Effector memory CD8-positive, alpha-beta T cell (primary cell): Measurements from ENCODE around the gene HRK.

Source experiments
- ATAC-seq: fragments of 150-1000 bp; cut with Tn5 transposase; replicated peaks from 2 replicates; pipeline ENCODE4 v1.10.0; 2021; ENCODE audit warnings: mild to moderate bottlenecking, moderate library complexity
- DNase-seq, 3 experiments: peaks; one replicate each; pipeline ENCODE4 v3.0.0; 2021
- H3K27ac Mint-ChIP-seq, 2 donors: one replicate each; pipeline ENCODE4 v1.8.0; 2022; ENCODE audit warnings: mild to moderate bottlenecking in 2 of 2, mixed read lengths in 2 of 2, moderate library complexity in 2 of 2
- H3K27me3 Mint-ChIP-seq, 2 donors: one replicate each; pipeline ENCODE4 v1.8.0; 2022; ENCODE audit warnings: mixed read lengths in 2 of 2
- H3K36me3 Mint-ChIP-seq: one replicate; pipeline ENCODE4 v1.8.0; 2022; ENCODE audit warnings: mild to moderate bottlenecking, moderate library complexity, mixed read lengths; ENCODE audit not compliant: insufficient read depth
- H3K4me1 Mint-ChIP-seq, 2 donors: one replicate each; pipeline ENCODE4 v1.8.0; 2022; ENCODE audit warnings: low read depth in 2 of 2, mixed read lengths in 2 of 2
- H3K4me3 Mint-ChIP-seq, 2 donors: one replicate each; pipeline ENCODE4 v1.8.0; 2022; ENCODE audit warnings: mild to moderate bottlenecking in 2 of 2, mixed read lengths in 2 of 2, moderate library complexity in 2 of 2
- H3K9me3 Mint-ChIP-seq, 2 donors: one replicate each; pipeline ENCODE4 v1.8.0; 2022; ENCODE audit warnings: mixed read lengths in 2 of 2

The HRK gene

DNA sequence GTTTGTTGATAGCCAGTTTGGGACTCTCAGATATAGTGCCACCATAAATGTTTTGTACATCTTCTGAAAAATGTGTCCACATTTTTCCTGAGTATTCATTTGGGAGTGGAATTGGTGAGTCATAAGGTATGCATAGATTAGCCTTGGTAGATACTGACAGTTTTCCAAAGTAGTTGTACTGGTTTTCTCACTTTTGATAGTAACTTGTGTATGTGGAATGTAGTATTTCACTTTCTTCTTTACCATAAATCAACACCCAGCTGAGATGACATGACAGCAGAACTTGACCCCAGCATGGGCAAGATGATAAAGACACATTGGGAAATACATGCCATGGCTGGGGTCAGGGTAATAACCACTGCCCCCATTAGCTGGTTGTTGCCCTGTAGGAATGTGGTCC is 34.9 kb upstream of the HRK start:
- Mint-ChIP-seq H3K9me3 (no peaks in the 10 kb centered on the region), H3K36me3 (peaks cover 15% of the 10 kb centered on the region), H3K27ac (peak overlapping the region; percentile 57 to 88), H3K27me3 (no peaks in the 10 kb centered on the region), H3K4me3 (peak overlapping the region; percentile 37 to 61), H3K4me1 (peaks cover 40 to 66% of the 10 kb centered on the region in 2 donors)
- no peak for ATAC-seq
- no peak for DNase-seq

DNA sequence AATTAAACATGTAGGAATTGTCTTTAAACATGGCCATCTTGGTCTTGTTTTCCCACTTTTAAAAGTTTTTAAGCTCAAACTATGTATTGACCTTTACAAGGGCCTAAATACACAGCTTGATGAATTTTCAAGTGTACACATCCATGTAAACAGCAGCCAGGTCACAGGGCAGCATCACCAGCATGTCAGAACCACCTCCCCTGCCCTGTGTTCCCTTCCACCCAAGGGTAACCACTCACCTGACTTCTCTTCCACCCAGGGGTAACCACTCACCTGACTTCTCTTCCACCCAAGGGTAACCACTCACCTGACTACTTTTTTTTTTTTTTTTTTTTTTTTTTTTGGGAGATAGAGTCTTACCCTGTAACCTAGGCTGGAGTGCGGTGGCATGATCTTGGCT is 34.1 kb upstream of the HRK start:
- peaks cover 15% of the 10 kb centered on the region for H3K36me3 Mint-ChIP-seq
- no peak overlapping the region for H3K4me3 Mint-ChIP-seq
- peak overlapping the region; percentile 27 to 88 for H3K27ac Mint-ChIP-seq
- H3K4me1 Mint-ChIP-seq, result peaks cover 38 to 62% of the 10 kb centered on the region in 2 donors
- ATAC-seq (no peak), DNase-seq (no peak)
- H3K27me3 Mint-ChIP-seq, result no peaks in the 10 kb centered on the region
- no peaks in the 10 kb centered on the region for H3K9me3 Mint-ChIP-seq

DNA sequence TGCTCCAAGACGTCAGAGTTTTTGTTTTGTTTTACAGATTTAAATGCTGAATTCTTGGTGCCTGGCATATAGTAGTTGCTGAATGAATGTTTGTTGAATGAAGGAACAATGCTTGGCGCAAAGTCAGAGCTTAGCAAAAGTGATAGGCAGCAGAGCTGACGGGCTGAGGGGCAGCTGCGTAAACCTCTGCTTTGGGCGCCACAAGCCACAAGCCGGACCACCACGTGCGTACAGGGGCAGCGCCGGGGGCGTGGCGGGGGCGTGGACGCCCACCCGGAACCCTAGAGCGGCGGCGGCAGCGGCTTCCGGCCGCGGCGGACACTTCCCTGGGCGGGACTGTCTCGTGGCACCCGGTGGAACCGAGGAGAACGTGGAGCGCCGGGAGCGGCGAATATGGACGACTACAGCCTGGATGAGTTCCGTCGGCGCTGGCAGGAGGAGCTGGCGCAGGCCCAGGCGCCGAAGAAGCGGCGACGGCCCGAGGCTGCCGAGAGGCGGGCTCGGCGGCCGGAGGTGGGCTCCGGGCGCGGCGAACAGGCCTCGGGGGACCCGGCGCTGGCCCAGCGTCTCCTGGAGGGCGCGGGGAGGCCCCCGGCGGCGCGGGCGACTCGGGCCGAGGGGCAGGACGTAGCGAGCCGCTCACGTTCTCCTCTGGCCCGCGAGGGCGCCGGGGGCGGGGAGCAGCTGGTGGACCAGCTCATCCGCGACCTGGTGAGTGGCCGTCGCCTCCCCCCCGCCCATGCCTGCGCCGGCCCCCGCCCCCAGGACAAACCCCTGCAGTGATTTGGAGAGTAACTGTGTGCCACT is 29.6 kb upstream of the HRK start, which contains the start of gene FBXW8:
FBXW8 (plus strand) TSS at position 306 of the 807 bp plus-strand sequence; CDS start at position 394, 88 bp downstream.
- peaks cover 22 to 36% of the 10 kb centered on the region in 2 donors for H3K4me1 Mint-ChIP-seq
- peak within 1 kb of the TSS; percentile 87 to 92 for H3K4me3 Mint-ChIP-seq
- peaks cover 5% of the 10 kb centered on the region for H3K36me3 Mint-ChIP-seq
- peak; percentile 51 to 55 (median 55) for DNase-seq
- ATAC-seq, result peak; percentile 93
- no peaks in the 10 kb centered on the region for H3K27me3 Mint-ChIP-seq
- no peaks in the 10 kb centered on the region for H3K9me3 Mint-ChIP-seq
- H3K27ac Mint-ChIP-seq, result peak within 1 kb of the TSS; percentile 90 to 95

DNA sequence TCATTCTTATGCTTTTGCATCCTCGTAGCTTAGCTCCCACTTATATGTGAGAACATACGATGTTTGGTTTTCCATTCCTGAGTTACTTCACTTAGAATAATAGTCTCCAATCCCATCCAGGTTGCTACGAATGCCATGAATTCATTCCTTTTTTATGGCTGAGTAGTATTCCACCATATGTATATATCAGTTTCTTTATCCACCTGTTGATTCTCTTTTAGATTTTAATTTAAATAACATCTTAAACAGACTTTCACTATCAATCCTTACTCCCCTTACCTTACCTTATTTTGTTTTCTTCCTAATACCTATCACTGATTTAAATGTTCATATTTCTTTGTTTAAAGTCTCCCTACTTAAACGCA is 29.0 kb upstream of the HRK start:
- Mint-ChIP-seq H3K36me3 (peaks cover 5% of the 10 kb centered on the region), H3K9me3 (no peaks in the 10 kb centered on the region)

DNA sequence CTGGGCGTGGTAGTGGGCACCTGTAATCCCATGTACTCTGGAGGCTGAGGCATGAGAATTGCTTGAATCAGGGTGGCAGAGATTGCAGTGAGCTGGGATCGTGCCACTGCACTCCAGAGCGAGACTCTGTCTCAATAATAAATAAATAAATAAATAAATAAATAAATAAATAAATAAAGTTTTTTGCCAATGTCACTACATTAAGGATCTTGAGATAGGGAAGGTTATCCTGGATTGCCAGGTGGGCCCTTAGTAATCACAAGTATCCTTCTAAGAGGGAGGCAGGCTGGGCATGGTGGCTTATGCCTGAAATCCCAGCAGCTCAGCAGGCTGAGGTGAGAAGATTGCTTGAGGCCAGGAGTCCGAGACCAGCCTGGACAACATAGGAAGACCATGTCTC is 25.0 kb upstream of the HRK start:
- Mint-ChIP-seq H3K27ac (no peak overlapping the region), H3K4me3 (no peak overlapping the region), H3K4me1 (peaks cover 5 to 6% of the 10 kb centered on the region in 2 donors), H3K27me3 (peaks cover 31 to 32% of the 10 kb centered on the region in 2 donors), H3K9me3 (no peaks in the 10 kb centered on the region), H3K36me3 (no peaks in the 10 kb centered on the region)
- no peak for DNase-seq
- no peak for ATAC-seq

More for the DNA sequence above, 29.0 kb upstream of the HRK start:
- Mint-ChIP-seq H3K4me3 (peak overlapping the region; percentile 87 to 92), H3K4me1 (peaks cover 17 to 31% of the 10 kb centered on the region in 2 donors), H3K27me3 (no peaks in the 10 kb centered on the region), H3K27ac (peak overlapping the region; percentile 90 to 95)
- DNase-seq (no peak), ATAC-seq (no peak)

DNA sequence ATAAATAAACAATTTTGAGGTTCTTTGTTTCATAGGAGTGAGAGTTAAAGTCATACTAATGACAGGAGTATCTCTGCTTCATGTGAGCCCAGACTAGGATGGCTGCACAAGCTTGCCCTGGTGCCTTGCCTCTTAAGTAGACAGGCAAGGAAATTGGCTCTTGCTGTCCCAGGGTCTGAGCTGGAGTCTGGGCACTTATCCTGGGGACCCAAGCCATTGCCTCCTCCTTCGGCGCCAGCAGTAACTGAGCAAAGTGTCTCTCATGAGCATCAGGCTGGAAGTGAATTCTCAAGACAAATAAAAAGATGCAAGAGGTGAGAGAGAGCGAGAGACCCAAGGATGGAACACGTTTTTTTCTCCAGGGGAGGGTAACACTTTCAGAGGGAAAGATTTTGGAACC is 22.6 kb upstream of the HRK start:
- DNase-seq (no peak), ATAC-seq (no peak)
- H3K36me3 Mint-ChIP-seq, result no peaks in the 10 kb centered on the region
- H3K9me3 Mint-ChIP-seq, result no peaks in the 10 kb centered on the region
- no peaks in the 10 kb centered on the region for H3K4me1 Mint-ChIP-seq
- H3K27me3 Mint-ChIP-seq, result peaks cover 46 to 55% of the 10 kb centered on the region in 2 donors
- no peak overlapping the region for H3K27ac Mint-ChIP-seq
- H3K4me3 Mint-ChIP-seq, result no peak overlapping the region

DNA sequence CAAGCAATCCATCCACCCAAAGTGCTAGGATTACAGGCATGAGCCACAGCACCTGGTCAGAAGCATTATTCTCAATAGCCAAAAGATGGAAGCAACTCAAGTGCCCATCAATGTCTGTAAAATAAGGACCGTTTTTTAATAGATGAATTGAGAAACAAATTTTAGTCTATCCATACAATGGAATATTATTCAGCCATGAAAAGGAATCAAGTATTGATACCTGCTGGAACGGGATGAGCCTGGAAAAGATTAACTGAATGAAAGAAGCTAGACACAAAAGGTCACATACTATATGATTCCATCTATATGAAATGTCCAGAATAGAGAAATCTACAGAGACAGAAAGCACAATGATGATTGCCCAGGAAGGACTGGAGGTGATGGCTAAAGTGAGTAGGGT is 20.4 kb upstream of the HRK start:
- no peaks in the 10 kb centered on the region for H3K9me3 Mint-ChIP-seq
- no peak for ATAC-seq
- H3K4me3 Mint-ChIP-seq, result no peak overlapping the region
- no peaks in the 10 kb centered on the region for H3K36me3 Mint-ChIP-seq
- H3K27me3 Mint-ChIP-seq, result peaks cover 54 to 77% of the 10 kb centered on the region in 2 donors
- no peak for DNase-seq
- H3K4me1 Mint-ChIP-seq, result peaks cover 0 to 1% of the 10 kb centered on the region in 2 donors
- no peak overlapping the region for H3K27ac Mint-ChIP-seq

DNA sequence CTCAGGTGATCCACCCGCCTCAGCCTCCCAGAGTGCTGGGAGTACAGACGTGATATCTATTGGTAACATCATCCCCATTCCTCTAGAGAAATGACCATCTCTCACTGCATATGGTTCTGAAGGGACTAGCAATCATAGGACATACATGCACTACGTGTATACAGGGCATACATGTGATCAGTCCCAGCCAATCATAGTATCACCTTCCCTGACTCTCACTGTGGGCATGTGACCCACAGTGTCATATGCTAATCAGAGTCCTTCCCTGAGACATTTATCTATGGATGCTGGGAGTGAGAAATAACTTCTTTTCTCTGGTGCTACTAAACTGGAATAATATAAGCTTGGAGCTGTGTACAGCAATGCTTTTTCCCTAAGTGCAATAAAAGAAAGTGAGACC is 17.4 kb upstream of the HRK start:
- no peak for DNase-seq

DNA sequence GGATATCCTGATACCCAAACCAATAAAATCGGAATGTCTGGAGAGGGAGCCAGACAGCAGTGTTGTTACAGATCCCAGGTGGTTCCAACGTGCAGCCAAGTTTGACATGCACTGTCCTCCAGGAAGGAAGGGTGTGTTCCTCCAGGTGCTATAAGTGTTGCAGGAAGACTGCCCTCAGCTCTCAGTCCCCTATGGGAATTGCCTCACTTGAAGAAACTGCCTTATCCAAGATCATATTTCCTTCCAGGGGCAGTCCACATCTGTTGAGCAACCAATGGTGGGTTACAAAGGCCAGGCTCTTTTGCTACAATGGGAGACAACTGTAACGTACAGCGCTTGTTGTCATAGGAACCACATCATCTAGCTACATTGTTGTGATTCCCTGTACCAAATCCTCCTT is 16.2 kb upstream of the HRK start:
- Mint-ChIP-seq H3K27ac (no peak overlapping the region), H3K36me3 (no peaks in the 10 kb centered on the region), H3K27me3 (peaks cover 40 to 72% of the 10 kb centered on the region in 2 donors), H3K4me1 (peaks cover 0 to 1% of the 10 kb centered on the region in 2 donors), H3K4me3 (no peak overlapping the region), H3K9me3 (no peaks in the 10 kb centered on the region)
- ATAC-seq (no peak), DNase-seq (no peak)

More for the DNA sequence above, 17.4 kb upstream of the HRK start:
- no peaks in the 10 kb centered on the region for H3K9me3 Mint-ChIP-seq
- H3K36me3 Mint-ChIP-seq, result no peaks in the 10 kb centered on the region
- ATAC-seq, result no peak
- H3K27ac Mint-ChIP-seq, result no peak overlapping the region
- H3K27me3 Mint-ChIP-seq, result peaks cover 49 to 83% of the 10 kb centered on the region in 2 donors
- no peak overlapping the region for H3K4me3 Mint-ChIP-seq
- H3K4me1 Mint-ChIP-seq, result peaks cover 0 to 1% of the 10 kb centered on the region in 2 donors

DNA sequence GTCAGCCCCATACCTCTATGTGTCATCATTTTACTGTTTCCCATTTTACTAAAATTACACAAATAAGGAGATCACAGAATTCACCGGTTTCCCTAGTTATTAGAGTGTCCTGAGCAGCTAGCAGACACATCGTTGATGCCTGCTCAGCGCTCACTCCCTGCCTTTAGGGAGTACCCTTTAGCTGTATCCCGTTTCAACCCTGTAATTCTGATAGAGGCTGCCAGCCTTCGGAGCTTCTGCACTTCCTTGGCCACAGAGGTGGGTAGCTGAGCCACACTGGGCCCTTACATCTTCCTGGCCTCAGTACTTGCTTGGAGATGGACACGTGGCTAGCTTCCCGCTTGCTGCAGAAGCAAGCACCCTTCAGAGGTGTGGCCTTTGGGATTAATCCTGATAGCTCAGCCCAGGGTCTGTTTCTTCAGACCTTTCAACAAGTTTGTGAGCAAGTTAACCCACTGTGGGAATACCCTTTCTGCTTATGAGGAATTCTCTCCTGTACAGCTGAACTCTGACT is 15.2 kb upstream of the HRK start:
- DNase-seq, result no peak

DNA sequence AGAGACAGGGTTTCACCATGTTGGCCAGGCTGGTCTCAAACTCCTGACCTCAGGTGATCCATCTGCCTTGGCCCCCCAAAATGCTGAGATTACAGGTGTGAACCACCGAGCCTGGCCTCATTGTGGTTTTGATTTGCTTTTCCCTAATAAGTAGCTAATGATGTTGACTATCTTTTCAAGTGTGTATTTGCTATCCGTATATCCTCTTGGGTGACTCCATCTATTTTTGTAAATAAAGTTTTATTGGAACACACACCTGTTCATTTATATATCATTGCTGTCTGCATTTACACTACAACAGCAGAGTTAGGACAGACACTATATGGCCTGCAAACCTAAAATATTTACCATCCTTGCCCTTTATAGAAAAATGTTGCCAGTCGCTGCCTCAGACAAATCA is 13.7 kb upstream of the HRK start:
- Mint-ChIP-seq H3K4me1 (peaks cover 0 to 1% of the 10 kb centered on the region in 2 donors), H3K27ac (no peak overlapping the region), H3K27me3 (peaks cover 21 to 53% of the 10 kb centered on the region in 2 donors), H3K36me3 (no peaks in the 10 kb centered on the region), H3K9me3 (peaks cover 0 to 3% of the 10 kb centered on the region in 2 donors), H3K4me3 (no peak overlapping the region)
- no peak for ATAC-seq
- DNase-seq, result no peak

More for the DNA sequence above, 15.2 kb upstream of the HRK start:
- Mint-ChIP-seq H3K27ac (no peak overlapping the region), H3K36me3 (no peaks in the 10 kb centered on the region), H3K9me3 (no peaks in the 10 kb centered on the region), H3K4me1 (peaks cover 0 to 1% of the 10 kb centered on the region in 2 donors), H3K4me3 (no peak overlapping the region), H3K27me3 (peaks cover 30 to 61% of the 10 kb centered on the region in 2 donors)
- no peak for ATAC-seq

DNA sequence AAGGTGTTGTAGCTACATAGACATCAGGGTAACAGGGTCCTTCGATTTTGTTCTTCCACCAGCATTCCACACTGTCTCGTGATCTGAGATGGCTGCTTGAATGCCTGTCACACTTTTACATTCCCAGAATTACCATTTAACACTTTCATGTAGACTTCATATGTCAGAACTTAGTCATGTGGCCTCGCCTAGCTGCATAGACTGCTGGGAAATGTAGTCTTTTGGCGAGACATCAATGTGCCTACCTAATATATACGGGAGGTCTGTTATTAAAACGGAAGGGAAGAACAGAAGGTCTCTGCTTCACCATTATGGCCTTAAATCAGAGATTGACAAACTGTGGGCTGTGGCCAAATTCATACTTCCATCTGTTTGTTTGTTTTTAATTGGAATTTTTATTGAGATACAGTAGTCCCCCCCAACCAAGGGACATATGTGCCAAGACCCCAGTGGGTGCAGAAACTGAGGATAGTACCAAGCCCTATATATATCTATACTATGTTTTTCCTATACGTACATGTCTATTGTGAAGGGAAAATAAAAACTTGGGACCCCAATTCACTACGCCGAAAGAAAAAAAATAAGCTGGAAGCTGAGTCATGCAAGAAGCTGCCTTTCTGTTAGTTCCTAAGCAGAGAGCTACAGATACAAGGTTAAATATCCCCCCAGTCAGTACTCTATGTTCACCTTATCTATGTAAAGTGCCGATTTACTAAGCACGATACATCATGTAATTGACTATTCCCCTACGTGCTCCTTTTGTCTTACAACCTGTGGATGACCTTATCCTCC is 11.3 kb upstream of the HRK start:
- no peak for DNase-seq

DNA sequence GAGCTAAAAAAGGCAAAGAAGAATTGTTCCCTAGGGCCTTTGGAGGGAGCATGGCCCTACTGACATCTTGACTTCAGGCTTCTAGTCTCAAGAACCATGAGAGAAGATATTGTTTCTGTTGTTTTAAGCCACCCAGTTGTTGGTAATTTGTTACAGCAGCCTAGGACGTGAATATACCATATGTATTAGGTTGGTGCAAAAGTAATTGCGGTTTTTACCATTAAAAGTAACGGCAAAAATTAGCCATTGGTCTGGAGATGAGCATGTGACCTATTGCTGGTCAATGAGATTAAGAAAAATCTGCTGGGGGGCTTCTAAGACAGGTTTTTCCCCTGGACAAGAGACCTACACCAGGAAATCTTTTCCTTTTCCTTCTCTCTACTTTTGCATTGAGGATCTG is 9.8 kb upstream of the HRK start:
- Mint-ChIP-seq H3K27ac (no peak overlapping the region), H3K9me3 (peaks cover 0 to 3% of the 10 kb centered on the region in 2 donors), H3K36me3 (peaks cover 3% of the 10 kb centered on the region), H3K4me1 (no peaks in the 10 kb centered on the region), H3K4me3 (no peak overlapping the region), H3K27me3 (peaks cover 23 to 39% of the 10 kb centered on the region in 2 donors)
- ATAC-seq, result no peak
- DNase-seq, result no peak

More for the DNA sequence above, 11.3 kb upstream of the HRK start:
- H3K9me3 Mint-ChIP-seq, result peaks cover 0 to 3% of the 10 kb centered on the region in 2 donors
- H3K4me1 Mint-ChIP-seq, result no peaks in the 10 kb centered on the region
- no peak overlapping the region for H3K27ac Mint-ChIP-seq
- no peak for ATAC-seq
- peaks cover 19 to 43% of the 10 kb centered on the region in 2 donors for H3K27me3 Mint-ChIP-seq
- H3K36me3 Mint-ChIP-seq, result no peaks in the 10 kb centered on the region
- no peak overlapping the region for H3K4me3 Mint-ChIP-seq
